Activated T-cell treated with anti-CD3 and anti-CD28 coated beads, Interleukin-2, amount 50 U/mL, for 24 hours (primary cell): ENCODE data around the gene ELMO1.
A peak's percentile ranks its signal among the peaks of the same experiment; 100 is the strongest.

Experiments
- DNase-seq: peaks from one replicate; pipeline ENCODE4 v3.0.0-alpha.2; 2020
- H3K27ac Mint-ChIP-seq: 2 replicates; pipeline ENCODE4 v1.8.0; 2020; ENCODE audit warnings: mild to moderate bottlenecking, mixed read lengths
- H3K27me3 Mint-ChIP-seq: 2 replicates; pipeline ENCODE4 v1.8.0; 2020; ENCODE audit warnings: mixed read lengths
- H3K36me3 Mint-ChIP-seq: 2 replicates; pipeline ENCODE4 v1.8.0; 2020; ENCODE audit warnings: low read depth, mixed read lengths
- H3K4me1 Mint-ChIP-seq: 2 replicates; pipeline ENCODE4 v1.8.0; 2020; ENCODE audit warnings: low read depth, mixed read lengths
- H3K4me3 Mint-ChIP-seq: 2 replicates; pipeline ENCODE4 v1.8.0; 2020; ENCODE audit warnings: mild to moderate bottlenecking, moderate library complexity, mixed read lengths
- H3K9me3 Mint-ChIP-seq: 2 replicates; pipeline ENCODE4 v1.8.0; 2020; ENCODE audit warnings: mixed read lengths

Gene ELMO1

GRCh38 chr7:37248396-37248861 lies 200.2 kb downstream of the ELMO1 start:
- Mint-ChIP-seq H3K9me3 (no peaks in the 10 kb centered on the region), H3K4me1 (peaks cover 55% of the 10 kb centered on the region), H3K36me3 (peaks cover 69% of the 10 kb centered on the region), H3K27ac (no peak overlapping the region), H3K27me3 (no peaks in the 10 kb centered on the region), H3K4me3 (no peak overlapping the region)
- DNase-seq, result no peak

GRCh38 chr7:37247861-37248260 lies 200.8 kb downstream of the ELMO1 start:
- no peak overlapping the region for H3K4me3 Mint-ChIP-seq
- no peaks in the 10 kb centered on the region for H3K27me3 Mint-ChIP-seq
- peaks cover 55% of the 10 kb centered on the region for H3K4me1 Mint-ChIP-seq
- no peak overlapping the region for H3K27ac Mint-ChIP-seq
- H3K9me3 Mint-ChIP-seq, result no peaks in the 10 kb centered on the region
- H3K36me3 Mint-ChIP-seq, result peaks cover 69% of the 10 kb centered on the region
- DNase-seq, result no peak

DNA sequence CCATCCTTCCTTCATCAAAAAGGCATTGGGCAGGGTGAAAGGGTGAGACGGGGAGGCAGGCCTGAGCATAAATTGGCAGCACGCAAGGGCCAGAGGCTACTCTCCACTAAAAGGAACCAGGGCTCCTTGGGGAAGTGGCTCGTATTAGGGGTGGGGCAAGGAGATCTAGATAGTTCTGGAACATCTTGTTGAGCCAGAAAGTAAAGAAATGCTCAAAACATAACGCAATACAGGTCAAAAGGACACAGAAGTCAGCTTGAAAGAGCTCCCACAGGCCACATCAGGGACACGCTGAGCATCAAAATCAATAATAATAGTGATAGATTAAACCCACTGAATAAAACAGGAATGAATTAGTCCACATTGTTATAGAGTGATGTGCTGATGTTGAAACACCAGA lies 203.1 kb downstream of the ELMO1 start:
- Mint-ChIP-seq H3K4me1 (peaks cover 49% of the 10 kb centered on the region), H3K4me3 (no peak overlapping the region), H3K27me3 (no peaks in the 10 kb centered on the region), H3K36me3 (peaks cover 74% of the 10 kb centered on the region), H3K9me3 (no peaks in the 10 kb centered on the region), H3K27ac (no peak overlapping the region)
- no peak for DNase-seq

- DNase-seq, result no peak
- H3K27me3 Mint-ChIP-seq, result no peaks in the 10 kb centered on the region
- no peak overlapping the region for H3K27ac Mint-ChIP-seq
- H3K4me3 Mint-ChIP-seq, result no peak overlapping the region
- H3K9me3 Mint-ChIP-seq, result no peaks in the 10 kb centered on the region
- peaks cover 9% of the 10 kb centered on the region for H3K4me1 Mint-ChIP-seq
- H3K36me3 Mint-ChIP-seq, result peaks cover 52% of the 10 kb centered on the region
Observed at GRCh38 chr7:37236906-37237305, 211.8 kb downstream of the ELMO1 start.

DNA sequence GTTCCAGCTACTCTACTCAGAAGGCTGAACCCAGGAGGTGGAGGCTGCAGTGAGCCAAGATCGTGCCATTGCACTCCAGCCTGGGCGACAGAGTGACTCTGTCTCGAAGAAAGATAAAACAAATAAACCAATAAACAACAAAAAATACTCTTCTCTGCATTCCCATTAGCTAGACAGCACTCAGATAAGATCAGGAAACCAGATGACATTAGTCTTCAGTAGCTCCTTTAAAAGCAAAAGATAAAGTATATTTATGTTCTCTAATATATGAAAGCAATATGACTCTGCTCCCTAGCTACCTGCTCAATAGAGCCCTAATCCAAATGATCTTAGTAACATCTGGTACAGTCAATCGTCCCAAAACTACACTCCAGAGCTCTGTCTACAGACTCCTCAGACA lies 212.9 kb downstream of the ELMO1 start:
- no peaks in the 10 kb centered on the region for H3K9me3 Mint-ChIP-seq
- peaks cover 50% of the 10 kb centered on the region for H3K36me3 Mint-ChIP-seq
- H3K4me3 Mint-ChIP-seq, result no peak overlapping the region
- peaks cover 13% of the 10 kb centered on the region for H3K4me1 Mint-ChIP-seq
- no peak overlapping the region for H3K27ac Mint-ChIP-seq
- no peaks in the 10 kb centered on the region for H3K27me3 Mint-ChIP-seq
- DNase-seq, result no peak

DNA sequence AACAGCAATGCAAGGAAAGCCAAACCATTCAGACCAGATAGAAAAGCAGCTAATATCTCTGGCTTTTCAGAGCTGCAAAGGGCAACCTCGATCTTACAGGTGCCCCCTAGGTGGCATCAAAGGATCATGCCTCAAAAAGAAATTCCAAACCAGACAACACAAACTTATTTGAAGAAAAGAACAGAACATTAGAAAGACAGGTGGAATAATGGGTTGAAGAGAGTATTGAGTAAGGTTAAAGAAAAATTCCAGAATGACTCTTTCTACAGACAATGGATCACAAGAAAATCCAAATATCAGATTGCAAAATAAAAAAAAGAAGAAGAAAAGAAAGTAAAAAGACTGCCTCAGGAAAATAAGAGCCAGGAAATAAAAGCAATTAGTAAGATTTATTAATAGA lies 213.7 kb downstream of the ELMO1 start:
- Mint-ChIP-seq H3K4me1 (peaks cover 22% of the 10 kb centered on the region), H3K27ac (no peak overlapping the region), H3K4me3 (no peak overlapping the region), H3K9me3 (no peaks in the 10 kb centered on the region), H3K27me3 (no peaks in the 10 kb centered on the region), H3K36me3 (peaks cover 53% of the 10 kb centered on the region)
- DNase-seq, result no peak

- Mint-ChIP-seq H3K4me3 (no peak overlapping the region), H3K27ac (no peak overlapping the region), H3K9me3 (no peaks in the 10 kb centered on the region), H3K36me3 (peaks cover 52% of the 10 kb centered on the region), H3K27me3 (no peaks in the 10 kb centered on the region), H3K4me1 (peaks cover 20% of the 10 kb centered on the region)
- DNase-seq, result no peak
Observed at GRCh38 chr7:37234334-37234733, 214.3 kb downstream of the ELMO1 start.

DNA sequence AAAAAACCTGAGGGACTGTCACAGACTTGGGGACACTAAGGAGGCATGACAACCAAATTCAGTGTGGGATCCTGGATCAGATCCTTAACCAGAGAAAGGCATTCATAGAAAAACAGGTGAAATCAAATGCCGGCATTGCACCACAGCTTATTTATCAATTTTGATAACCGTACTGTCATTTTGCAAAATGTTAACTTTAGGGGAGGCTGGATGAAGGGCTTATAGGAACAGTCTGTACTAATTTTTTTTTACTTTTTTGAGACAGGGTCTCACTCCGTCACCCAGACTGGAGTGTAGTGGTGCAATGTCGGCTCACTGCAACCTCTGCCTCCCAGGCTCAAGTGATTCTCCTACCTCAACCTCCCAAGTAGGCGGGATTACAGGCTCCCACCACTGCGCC lies 217.1 kb downstream of the ELMO1 start:
- no peaks in the 10 kb centered on the region for H3K27me3 Mint-ChIP-seq
- peak overlapping the region; percentile 42 for H3K27ac Mint-ChIP-seq
- no peak for DNase-seq
- peaks cover 20% of the 10 kb centered on the region for H3K4me1 Mint-ChIP-seq
- H3K36me3 Mint-ChIP-seq, result peaks cover 60% of the 10 kb centered on the region
- H3K4me3 Mint-ChIP-seq, result no peak overlapping the region
- no peaks in the 10 kb centered on the region for H3K9me3 Mint-ChIP-seq

- peaks cover 72% of the 10 kb centered on the region for H3K36me3 Mint-ChIP-seq
- H3K4me1 Mint-ChIP-seq, result peaks cover 20% of the 10 kb centered on the region
- DNase-seq, result no peak
- H3K9me3 Mint-ChIP-seq, result no peaks in the 10 kb centered on the region
- peak overlapping the region; percentile 13 for H3K27ac Mint-ChIP-seq
- H3K4me3 Mint-ChIP-seq, result no peak overlapping the region
- no peaks in the 10 kb centered on the region for H3K27me3 Mint-ChIP-seq
Observed at GRCh38 chr7:37230221-37230620, 218.4 kb downstream of the ELMO1 start.

- H3K9me3 Mint-ChIP-seq, result no peaks in the 10 kb centered on the region
Observed at GRCh38 chr7:37229381-37229780, 219.3 kb downstream of the ELMO1 start.

GRCh38 chr7:37225285-37225969 lies 223.2 kb downstream of the ELMO1 start:
- H3K4me3 Mint-ChIP-seq, result no peak overlapping the region

More at GRCh38 chr7:37229381-37229780, 219.3 kb downstream of the ELMO1 start:
- H3K36me3 Mint-ChIP-seq, result peaks cover 73% of the 10 kb centered on the region
- no peak overlapping the region for H3K27ac Mint-ChIP-seq
- no peak overlapping the region for H3K4me3 Mint-ChIP-seq
- no peaks in the 10 kb centered on the region for H3K27me3 Mint-ChIP-seq
- peaks cover 17% of the 10 kb centered on the region for H3K4me1 Mint-ChIP-seq
- no peak for DNase-seq

DNA sequence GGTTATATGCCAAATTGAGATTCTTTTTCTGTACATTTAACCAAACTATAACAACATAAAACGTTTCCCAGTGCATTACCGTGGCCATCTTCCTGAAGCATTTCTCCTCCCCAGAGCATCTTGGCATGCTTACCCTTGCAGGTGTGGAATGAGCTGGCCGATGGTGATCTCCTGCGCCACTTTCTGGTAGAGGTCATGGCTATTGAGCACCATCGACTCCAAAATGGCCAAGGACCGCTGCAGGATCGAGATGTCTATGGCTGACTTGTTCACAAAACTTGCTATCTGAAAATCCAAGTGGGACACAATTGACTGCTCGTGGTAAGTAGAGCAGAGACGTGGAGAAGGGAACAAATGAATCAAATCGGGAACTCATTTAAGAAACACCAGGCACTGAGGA lies 223.9 kb downstream of the ELMO1 start:
- no peaks in the 10 kb centered on the region for H3K27me3 Mint-ChIP-seq
- H3K4me1 Mint-ChIP-seq, result peaks cover 4% of the 10 kb centered on the region
- H3K36me3 Mint-ChIP-seq, result peaks cover 84% of the 10 kb centered on the region
- peak overlapping the region; percentile 32 for H3K27ac Mint-ChIP-seq
- DNase-seq, result no peak
- H3K9me3 Mint-ChIP-seq, result no peaks in the 10 kb centered on the region
- no peak overlapping the region for H3K4me3 Mint-ChIP-seq

More at GRCh38 chr7:37225285-37225969, 223.2 kb downstream of the ELMO1 start:
- H3K9me3 Mint-ChIP-seq, result no peaks in the 10 kb centered on the region
- peaks cover 83% of the 10 kb centered on the region for H3K36me3 Mint-ChIP-seq
- no peaks in the 10 kb centered on the region for H3K27me3 Mint-ChIP-seq
- DNase-seq, result no peak
- no peak overlapping the region for H3K27ac Mint-ChIP-seq
- peaks cover 8% of the 10 kb centered on the region for H3K4me1 Mint-ChIP-seq

- no peaks in the 10 kb centered on the region for H3K9me3 Mint-ChIP-seq
- H3K27me3 Mint-ChIP-seq, result no peaks in the 10 kb centered on the region
- peaks cover 92% of the 10 kb centered on the region for H3K36me3 Mint-ChIP-seq
Observed at GRCh38 chr7:37220664-37221063, 228.0 kb downstream of the ELMO1 start.

GRCh38 chr7:37218956-37219355 lies 229.7 kb downstream of the ELMO1 start:
- H3K27me3 Mint-ChIP-seq, result no peaks in the 10 kb centered on the region
- H3K9me3 Mint-ChIP-seq, result no peaks in the 10 kb centered on the region
- peaks cover 25% of the 10 kb centered on the region for H3K4me1 Mint-ChIP-seq
- no peak for DNase-seq
- H3K4me3 Mint-ChIP-seq, result no peak overlapping the region
- H3K27ac Mint-ChIP-seq, result peak overlapping the region; percentile 84
- peaks cover 94% of the 10 kb centered on the region for H3K36me3 Mint-ChIP-seq

More at GRCh38 chr7:37220664-37221063, 228.0 kb downstream of the ELMO1 start:
- Mint-ChIP-seq H3K4me3 (no peak overlapping the region), H3K4me1 (peaks cover 25% of the 10 kb centered on the region), H3K27ac (peak overlapping the region; percentile 69)
- DNase-seq, result no peak

GRCh38 chr7:37216923-37217322 lies 231.7 kb downstream of the ELMO1 start:
- DNase-seq, result no peak
- H3K27ac Mint-ChIP-seq, result peak overlapping the region; percentile 54
- peaks cover 96% of the 10 kb centered on the region for H3K36me3 Mint-ChIP-seq
- H3K27me3 Mint-ChIP-seq, result no peaks in the 10 kb centered on the region
- H3K4me1 Mint-ChIP-seq, result peaks cover 39% of the 10 kb centered on the region
- H3K4me3 Mint-ChIP-seq, result no peak overlapping the region
- no peaks in the 10 kb centered on the region for H3K9me3 Mint-ChIP-seq
